Measurements from ENCODE around the gene EGFLAM.

Gene EGFLAM

GRCh38 chr5:38478166-38478565 is 219.8 kb downstream of the EGFLAM start:
- FAIRE-seq, result no peak

GRCh38 chr5:38478878-38479277 is 220.5 kb downstream of the EGFLAM start:
- FAIRE-seq, result no peak

DNA sequence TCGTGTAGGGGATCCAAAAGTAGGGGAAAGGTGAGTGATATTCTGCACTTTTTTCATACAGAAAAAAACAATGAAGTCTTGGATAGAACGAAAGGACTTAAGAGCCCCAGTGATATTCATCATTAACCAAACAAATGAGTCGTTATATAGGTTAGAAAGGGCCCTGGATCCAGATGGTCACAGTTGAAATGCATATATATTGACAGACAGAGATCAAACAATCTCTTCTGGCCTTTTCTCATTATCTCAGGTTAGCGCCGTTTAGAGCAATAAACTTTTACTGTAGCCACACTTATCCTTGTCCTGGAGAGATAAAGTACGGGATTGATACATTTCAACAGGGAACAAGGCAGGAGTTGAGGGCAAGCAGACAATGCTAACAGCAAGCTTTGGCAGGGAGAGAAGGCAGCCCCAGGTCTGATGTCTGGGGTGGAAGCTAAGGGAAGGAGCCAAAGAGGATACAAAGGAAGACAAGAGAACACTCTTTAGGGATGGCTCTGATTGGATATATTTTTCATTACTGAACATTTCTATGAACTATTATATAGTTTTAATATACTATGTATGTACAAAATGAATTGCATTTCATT is 221.1 kb downstream of the EGFLAM start:
- FAIRE-seq, result no peak

DNA sequence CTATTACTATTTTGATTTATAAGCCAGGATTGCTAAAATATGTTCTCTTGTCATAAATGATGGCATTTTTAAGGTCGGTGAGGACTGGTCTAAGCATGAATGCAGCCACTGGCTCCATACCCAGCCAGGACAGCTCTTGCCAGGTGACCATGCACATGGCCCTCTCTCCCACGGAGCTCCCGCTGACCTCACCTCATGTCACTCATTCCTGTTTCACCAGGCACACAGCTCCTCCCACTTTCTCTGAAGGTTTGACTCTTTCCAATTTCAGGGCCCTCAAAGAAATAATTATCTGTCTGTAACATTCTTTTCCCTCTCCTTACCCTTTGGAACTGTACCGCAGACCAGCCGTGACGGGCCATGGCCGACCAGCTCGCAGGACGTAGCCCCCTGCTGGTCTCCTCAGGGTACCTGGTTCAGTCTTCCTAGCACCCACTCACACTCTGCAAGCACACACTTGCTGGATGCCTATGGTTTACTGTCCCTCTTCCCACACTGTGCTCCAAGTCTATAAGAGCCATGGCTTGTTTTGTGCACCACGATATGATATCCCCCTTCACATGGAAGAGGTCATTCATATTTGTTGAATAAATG is 225.5 kb downstream of the EGFLAM start:
- no peak for FAIRE-seq

GRCh38 chr5:38494175-38494574 is 235.8 kb downstream of the EGFLAM start:
- no peak for FAIRE-seq

GRCh38 chr5:38494763-38495162 is 236.4 kb downstream of the EGFLAM start:
- FAIRE-seq, result no peak

DNA sequence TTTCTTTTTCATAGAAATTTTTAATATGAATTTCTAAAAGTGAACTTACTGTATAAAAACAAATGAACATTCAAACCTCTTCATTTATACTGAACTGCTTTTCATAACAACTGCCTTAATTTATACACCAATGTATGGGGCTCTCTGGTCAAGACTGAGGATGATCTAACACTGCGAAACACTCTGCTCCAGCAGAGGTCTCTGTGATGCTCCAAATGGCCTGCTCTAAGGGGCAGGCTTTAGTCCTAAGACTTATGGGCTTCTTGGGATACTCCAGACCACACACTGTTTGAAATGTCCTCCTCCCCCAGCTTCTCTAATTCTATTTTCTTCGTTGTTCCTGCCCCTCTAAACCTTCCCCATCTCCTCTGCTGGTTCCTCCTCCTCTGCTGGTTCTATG is 239.6 kb downstream of the EGFLAM start:
- no peak for FAIRE-seq

DNA sequence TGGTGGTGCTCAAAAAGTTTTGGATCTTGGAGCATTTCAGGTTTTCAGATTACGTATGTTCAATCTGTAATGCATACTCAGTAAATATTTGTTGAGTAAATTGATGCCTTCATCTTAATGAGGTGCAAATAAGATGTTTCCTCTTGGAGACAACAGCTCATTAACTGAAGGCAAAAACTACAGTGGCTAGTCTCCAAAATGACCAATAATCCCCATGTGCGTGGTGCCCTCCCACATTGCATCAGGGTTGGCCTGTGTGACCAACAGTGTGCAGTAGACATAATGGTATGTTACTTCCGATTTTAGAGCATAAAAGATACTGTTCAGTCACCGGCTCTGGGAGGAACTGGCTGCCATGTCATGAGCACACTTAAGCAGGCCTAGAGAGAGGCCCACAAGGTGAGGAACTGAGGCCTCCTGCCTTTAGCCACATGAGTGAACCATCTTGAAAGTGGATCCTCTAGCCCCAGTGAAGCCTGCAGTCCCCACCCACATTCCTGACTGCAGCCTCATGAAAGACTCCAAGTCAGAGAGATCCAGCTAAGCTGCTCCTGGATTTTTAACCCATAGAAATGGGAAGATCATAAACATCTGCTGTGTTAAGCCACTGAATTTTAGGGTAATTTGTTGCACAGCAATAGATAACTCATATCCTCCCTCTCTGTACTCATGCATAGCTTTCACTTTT is 242.4 kb downstream of the EGFLAM start:
- FAIRE-seq, result no peak

DNA sequence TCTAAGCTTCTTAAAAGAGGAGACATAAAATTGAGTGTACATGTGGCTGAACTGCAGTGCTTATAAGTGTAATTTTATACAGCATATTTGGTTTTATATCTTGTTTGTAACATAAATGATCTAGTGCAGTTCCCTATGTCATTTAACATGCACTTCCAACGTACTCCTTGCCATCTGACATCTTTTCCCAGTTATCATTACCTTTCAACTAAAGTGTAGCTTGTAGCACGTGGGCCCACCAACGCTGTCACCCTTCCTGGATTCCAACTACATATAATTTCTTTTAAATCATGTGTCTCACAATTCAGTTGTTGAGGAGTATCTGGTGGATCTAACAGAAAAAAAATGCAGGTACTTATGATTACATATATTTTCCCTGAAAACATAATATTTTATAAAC is 247.9 kb downstream of the EGFLAM start:
- FAIRE-seq, result no peak

DNA sequence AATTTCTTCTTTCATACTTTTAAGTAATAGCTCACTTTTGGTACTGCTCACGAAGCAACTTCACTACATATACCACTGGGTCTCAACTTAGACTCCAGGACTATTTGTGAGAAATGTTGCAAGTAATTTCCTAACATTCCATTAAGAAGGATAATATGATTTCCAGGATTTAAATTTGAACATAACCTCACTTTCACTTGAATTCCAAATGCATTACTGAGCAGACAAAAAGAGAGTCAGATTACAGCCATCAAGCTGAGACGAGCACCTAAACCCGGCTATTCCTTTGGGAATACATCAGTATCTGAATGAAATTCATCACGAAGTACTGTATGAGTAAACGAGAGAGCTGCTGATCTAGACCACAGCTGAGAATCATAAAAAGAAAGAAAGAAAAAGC is 250.8 kb downstream of the EGFLAM start:
- no peak for FAIRE-seq
